ENCODE data around the gene RANBP3L. TPM values are rescaled to one million over a fixed set of nuclear protein-coding genes. Genes with fewer than 3 reads are reported as not detected.

Gene RANBP3L
- polyA plus RNA-seq, 1 of the 3 experiments (the other 2 are of a cell fraction) = not detected

- 50% methylated on average over 5 of the region's 5 CpGs for WGBS (ENCODE audit: low lambda C conversion rate)
- Histone ChIP-seq H3K27ac (ENCODE audit: low read depth in 2 of 2, low read length in 1 of 2) (no peak overlapping the region), H3K4me2 (no peak overlapping the region), H3K27me3 (ENCODE audit: insufficient read depth) (no peaks in the 10 kb centered on the region), H4K20me1 (ENCODE audit: insufficient read depth) (no peaks in the 10 kb centered on the region), H3K4me1 (ENCODE audit: control insufficient read depth in 1 of 2, insufficient read depth in 2 of 2, low read depth in 1 of 2, low read length in 1 of 2) (no peaks in the 10 kb centered on the region), H3K36me3 (replicated peaks in 1 of 2; ENCODE audit: control insufficient read depth in 1 of 2, insufficient read depth in 2 of 2, low read length in 1 of 2) (no peaks in the 10 kb centered on the region), H3K9me3 (no peaks in the 10 kb centered on the region), H3K79me2 (ENCODE audit: insufficient read depth) (no peaks in the 10 kb centered on the region), H3K4me3 (ENCODE audit: low read depth in 2 of 2, low read length in 1 of 2) (no peak overlapping the region), H3K9me2 (no peaks in the 10 kb centered on the region), H3F3A (replicated peaks; ENCODE audit: insufficient read depth) (no peaks in the 10 kb centered on the region), H3K9ac (no peak overlapping the region), H2AFZ (ENCODE audit: low read depth) (no peak overlapping the region)
- POLR2A ChIA-PET = no interaction called here
- no peak for DNase-seq
- TF ChIP-seq FOXJ3 (CRISPR knock-in tag; IDR thresholded peaks at IDR 0.05) = no peak
- TF ChIP-seq, protein P1, sequence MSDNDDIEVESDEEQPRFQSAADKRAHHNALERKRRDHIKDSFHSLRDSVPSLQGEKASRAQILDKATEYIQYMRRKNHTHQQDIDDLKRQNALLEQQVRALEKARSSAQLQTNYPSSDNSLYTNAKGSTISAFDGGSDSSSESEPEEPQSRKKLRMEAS (IDR thresholded peaks at IDR 0.05; ENCODE audit: low read depth) = no peak
- no peak for TF ChIP-seq TEAD4 (IDR thresholded peaks at IDR 0.05; ENCODE audit: borderline replicate concordance, insufficient read depth)
- no peak for TF ChIP-seq IRF3 (IDR thresholded peaks at IDR 0.05; ENCODE audit: low read depth, low read length)
- TF ChIP-seq, protein P2, sequence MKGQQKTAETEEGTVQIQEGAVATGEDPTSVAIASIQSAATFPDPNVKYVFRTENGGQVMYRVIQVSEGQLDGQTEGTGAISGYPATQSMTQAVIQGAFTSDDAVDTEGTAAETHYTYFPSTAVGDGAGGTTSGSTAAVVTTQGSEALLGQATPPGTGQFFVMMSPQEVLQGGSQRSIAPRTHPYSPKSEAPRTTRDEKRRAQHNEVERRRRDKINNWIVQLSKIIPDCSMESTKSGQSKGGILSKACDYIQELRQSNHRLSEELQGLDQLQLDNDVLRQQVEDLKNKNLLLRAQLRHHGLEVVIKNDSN (IDR thresholded peaks at IDR 0.05; ENCODE audit: borderline replicate concordance, low read depth) = no peak
- TF ChIP-seq RCOR1 (IDR thresholded peaks at IDR 0.05; ENCODE audit: low read length) = no peak
- no peak for TF ChIP-seq YY1 (IDR thresholded peaks at IDR 0.05; ENCODE audit: low read depth)
- TF ChIP-seq EP300 (IDR thresholded peaks at IDR 0.05; ENCODE audit: borderline replicate concordance in 1 of 2, low read depth in 1 of 2, low read length in 1 of 2) = no peak
- no peak for TF ChIP-seq RAD21 (IDR thresholded peaks at IDR 0.05; ENCODE audit: low read length)
- no peak for TF ChIP-seq SIN3A (IDR thresholded peaks at IDR 0.05; ENCODE audit: borderline replicate concordance, low read depth, low read length)
- TF ChIP-seq, protein P3, sequence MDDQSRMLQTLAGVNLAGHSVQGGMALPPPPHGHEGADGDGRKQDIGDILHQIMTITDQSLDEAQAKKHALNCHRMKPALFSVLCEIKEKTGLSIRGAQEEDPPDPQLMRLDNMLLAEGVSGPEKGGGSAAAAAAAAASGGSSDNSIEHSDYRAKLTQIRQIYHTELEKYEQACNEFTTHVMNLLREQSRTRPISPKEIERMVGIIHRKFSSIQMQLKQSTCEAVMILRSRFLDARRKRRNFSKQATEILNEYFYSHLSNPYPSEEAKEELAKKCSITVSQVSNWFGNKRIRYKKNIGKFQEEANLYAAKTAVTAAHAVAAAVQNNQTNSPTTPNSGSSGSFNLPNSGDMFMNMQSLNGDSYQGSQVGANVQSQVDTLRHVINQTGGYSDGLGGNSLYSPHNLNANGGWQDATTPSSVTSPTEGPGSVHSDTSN (IDR thresholded peaks at IDR 0.05) = no peak
- CTCF ChIA-PET = interaction anchor here (0.6 to 1.7 kb wide), 6 partner anchors 12 to 229 kb away, joined by 3 to 7 read pairs (median 4); partner anchors contain the start of gene NADK2
These were observed 24.1 kb downstream of the RANBP3L start for GRCh38 chr5:36277521-36278176.

DNA sequence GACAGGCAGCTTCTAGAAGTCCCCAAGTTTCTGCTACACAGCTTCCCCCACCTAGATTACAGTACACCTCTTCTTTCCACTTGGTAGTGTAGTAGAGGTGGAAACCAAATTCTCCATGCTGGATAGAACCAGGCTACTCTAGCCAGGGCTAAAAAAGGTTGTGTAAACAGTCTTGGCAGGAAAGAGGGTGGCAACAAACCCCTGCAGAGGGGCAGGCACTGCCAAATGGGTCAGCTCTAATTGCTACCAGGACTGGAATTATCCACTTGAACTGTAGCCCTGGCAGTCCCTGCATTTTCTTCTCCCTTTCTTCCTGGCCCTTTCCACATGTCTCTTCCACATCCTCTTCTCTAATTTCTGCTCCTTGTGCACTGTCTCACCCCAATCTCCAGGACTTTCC, 24.8 kb downstream of the RANBP3L start:
- no peaks in the 10 kb centered on the region for H3K27me3 ChIP-seq (ENCODE audit: insufficient read depth)
- H3K9me2 ChIP-seq = no peaks in the 10 kb centered on the region
- no peak overlapping the region for H2AFZ ChIP-seq (ENCODE audit: low read depth)
- no peak for TF ChIP-seq TAF1 (IDR thresholded peaks at IDR 0.05; ENCODE audit: borderline replicate concordance, low read depth, low read length)
- no peak for TF ChIP-seq RAD21 (IDR thresholded peaks at IDR 0.05; ENCODE audit: low read length)
- no peak for TF ChIP-seq RCOR1 (IDR thresholded peaks at IDR 0.05; ENCODE audit: low read length)
- TF ChIP-seq YY1 (IDR thresholded peaks at IDR 0.05; ENCODE audit: low read depth) = no peak
- TF ChIP-seq TCF12 (IDR thresholded peaks at IDR 0.05) = no peak
- TF ChIP-seq, protein P4, sequence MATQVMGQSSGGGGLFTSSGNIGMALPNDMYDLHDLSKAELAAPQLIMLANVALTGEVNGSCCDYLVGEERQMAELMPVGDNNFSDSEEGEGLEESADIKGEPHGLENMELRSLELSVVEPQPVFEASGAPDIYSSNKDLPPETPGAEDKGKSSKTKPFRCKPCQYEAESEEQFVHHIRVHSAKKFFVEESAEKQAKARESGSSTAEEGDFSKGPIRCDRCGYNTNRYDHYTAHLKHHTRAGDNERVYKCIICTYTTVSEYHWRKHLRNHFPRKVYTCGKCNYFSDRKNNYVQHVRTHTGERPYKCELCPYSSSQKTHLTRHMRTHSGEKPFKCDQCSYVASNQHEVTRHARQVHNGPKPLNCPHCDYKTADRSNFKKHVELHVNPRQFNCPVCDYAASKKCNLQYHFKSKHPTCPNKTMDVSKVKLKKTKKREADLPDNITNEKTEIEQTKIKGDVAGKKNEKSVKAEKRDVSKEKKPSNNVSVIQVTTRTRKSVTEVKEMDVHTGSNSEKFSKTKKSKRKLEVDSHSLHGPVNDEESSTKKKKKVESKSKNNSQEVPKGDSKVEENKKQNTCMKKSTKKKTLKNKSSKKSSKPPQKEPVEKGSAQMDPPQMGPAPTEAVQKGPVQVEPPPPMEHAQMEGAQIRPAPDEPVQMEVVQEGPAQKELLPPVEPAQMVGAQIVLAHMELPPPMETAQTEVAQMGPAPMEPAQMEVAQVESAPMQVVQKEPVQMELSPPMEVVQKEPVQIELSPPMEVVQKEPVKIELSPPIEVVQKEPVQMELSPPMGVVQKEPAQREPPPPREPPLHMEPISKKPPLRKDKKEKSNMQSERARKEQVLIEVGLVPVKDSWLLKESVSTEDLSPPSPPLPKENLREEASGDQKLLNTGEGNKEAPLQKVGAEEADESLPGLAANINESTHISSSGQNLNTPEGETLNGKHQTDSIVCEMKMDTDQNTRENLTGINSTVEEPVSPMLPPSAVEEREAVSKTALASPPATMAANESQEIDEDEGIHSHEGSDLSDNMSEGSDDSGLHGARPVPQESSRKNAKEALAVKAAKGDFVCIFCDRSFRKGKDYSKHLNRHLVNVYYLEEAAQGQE (IDR thresholded peaks at IDR 0.05; ENCODE audit: low read depth, low read length) = no peak
- no peak for TF ChIP-seq MXI1 (IDR thresholded peaks at IDR 0.05; ENCODE audit: low read depth, low read length)
- no peak for TF ChIP-seq CTCF (IDR thresholded peaks at IDR 0.05)
- no peak for TF ChIP-seq FOXJ3 (CRISPR knock-in tag; IDR thresholded peaks at IDR 0.05)
- H3K4me1 ChIP-seq (ENCODE audit: control insufficient read depth in 1 of 2, insufficient read depth in 2 of 2, low read depth in 1 of 2, low read length in 1 of 2) = no peaks in the 10 kb centered on the region
- H3F3A ChIP-seq (replicated peaks; ENCODE audit: insufficient read depth) = no peaks in the 10 kb centered on the region
- H3K9ac ChIP-seq = no peak overlapping the region
- DNase-seq = no peak
- no peaks in the 10 kb centered on the region for H4K20me1 ChIP-seq (ENCODE audit: insufficient read depth)
- ChIA-PET POLR2A (no interaction called here), CTCF (interaction anchor here (1.7 to 1.9 kb wide), 2 partner anchors 11 to 24 kb away, joined by 4 to 7 read pairs; no protein-coding TSS in a partner anchor)
- no peaks in the 10 kb centered on the region for H3K79me2 ChIP-seq (ENCODE audit: insufficient read depth)
- no peaks in the 10 kb centered on the region for H3K36me3 ChIP-seq (replicated peaks in 1 of 2; ENCODE audit: control insufficient read depth in 1 of 2, insufficient read depth in 2 of 2, low read length in 1 of 2)
- H3K4me3 ChIP-seq (ENCODE audit: low read depth in 2 of 2, low read length in 1 of 2) = no peak overlapping the region
- H3K4me2 ChIP-seq = no peak overlapping the region
- H3K27ac ChIP-seq (ENCODE audit: low read depth in 2 of 2, low read length in 1 of 2) = no peak overlapping the region
- no peaks in the 10 kb centered on the region for H3K9me3 ChIP-seq
